Activated T-helper 1 cell treated with anti-CD3 and anti-CD28 coated beads, Interleukin-12 subunit alpha, Interleukin-12 subunit beta, Interleukin-2, Interleukin-4 antibody, amounts not matched to agents 30 ng/mL and 10 ng/mL and 1 ng/mL, durations not matched to agents 14 hours and 24 hours and 36 hours (primary cell): ENCODE measurements around the gene KLHL41. TPM values are rescaled to one million over a fixed set of nuclear protein-coding genes. Genes with fewer than 3 reads are reported as not detected.
A peak's percentile ranks its signal among the peaks of the same experiment; 100 is the strongest.
"Not testable (repeated sequence)": the region's sequence is repeated elsewhere in the genome, so short reads cannot be mapped to it uniquely, and the experiment has no call there.

Experiments
- DNase-seq: peaks from one replicate; pipeline ENCODE4 v3.0.0; 2021; ENCODE audit warnings: low spot score
- H3K27ac Mint-ChIP-seq: one replicate; pipeline ENCODE4 v1.8.0; 2021; ENCODE audit warnings: mild to moderate bottlenecking, mixed read lengths
- H3K27me3 Mint-ChIP-seq: one replicate; pipeline ENCODE4 v1.8.0; 2022; ENCODE audit warnings: mild to moderate bottlenecking, moderate library complexity, mixed read lengths; ENCODE audit not compliant: insufficient read depth
- H3K36me3 Mint-ChIP-seq: one replicate; pipeline ENCODE4 v1.8.0; 2021; ENCODE audit warnings: low read depth, mixed read lengths
- H3K4me1 Mint-ChIP-seq: one replicate; pipeline ENCODE4 v1.8.0; 2021; ENCODE audit warnings: low read depth, mixed read lengths
- H3K4me3 Mint-ChIP-seq: one replicate; pipeline ENCODE4 v1.8.0; 2021; ENCODE audit warnings: mild to moderate bottlenecking, moderate library complexity, mixed read lengths
- H3K9me3 Mint-ChIP-seq: one replicate; pipeline ENCODE4 v1.8.0; 2021; ENCODE audit warnings: mixed read lengths
- intact Hi-C: fragments of 100-400 bp; cut with micrococcal nuclease; formaldehyde crosslinking; loops from one replicate; pipeline ENCODE4 v1.15.1; 2024
- total RNA-seq: library from RNA; stranded (reverse); gene quantifications from 2 replicates; pipeline ENCODE4 v1.2.3, GENCODE V29; 2022

Gene KLHL41
- total RNA-seq, 1 donor from 2014 or later = not detected

GRCh38 chr2:169562519-169562918, 53.0 kb downstream of the KLHL41 start:
- Mint-ChIP-seq H3K27ac (no peak overlapping the region), H3K4me1 (no peaks in the 10 kb centered on the region), H3K4me3 (no peak overlapping the region), H3K27me3 (no peaks in the 10 kb centered on the region), H3K9me3 (no peaks in the 10 kb centered on the region), H3K36me3 (peaks cover 9% of the 10 kb centered on the region)
- DNase-seq = no peak
- intact Hi-C loops = loop anchor here (2.0 kb wide), 2 partner anchors 98 to 588 kb away; no protein-coding TSS in a partner anchor

DNA sequence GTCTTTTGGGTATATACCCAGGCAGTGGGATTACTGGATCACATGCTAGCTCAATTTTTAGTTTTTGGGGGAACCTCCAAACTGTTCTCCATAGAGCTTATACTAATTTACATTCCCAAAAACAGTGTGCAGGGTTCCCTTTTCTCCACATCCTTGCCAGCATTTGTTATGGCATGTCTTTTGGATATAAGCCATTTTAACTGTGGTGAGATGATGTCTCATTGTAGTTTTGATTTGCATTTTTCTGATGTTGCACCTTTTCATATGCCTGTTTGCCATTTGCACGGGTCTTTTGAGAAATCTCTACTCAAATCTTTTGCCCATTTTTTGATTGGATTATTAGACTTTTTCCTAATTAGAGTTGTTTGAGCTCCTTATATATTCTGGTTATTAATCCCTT, 56.2 kb downstream of the KLHL41 start:
- H3K27ac Mint-ChIP-seq = no peak overlapping the region
- intact Hi-C loops = no loop called here
- peaks cover 16% of the 10 kb centered on the region for H3K36me3 Mint-ChIP-seq

GRCh38 chr2:169569948-169570347, 60.4 kb downstream of the KLHL41 start:
- no peaks in the 10 kb centered on the region for H3K9me3 Mint-ChIP-seq
- H3K4me1 Mint-ChIP-seq = peaks cover 32% of the 10 kb centered on the region
- no peak for DNase-seq
- H3K4me3 Mint-ChIP-seq = no peak overlapping the region
- H3K27ac Mint-ChIP-seq = no peak overlapping the region
- H3K36me3 Mint-ChIP-seq = peaks cover 19% of the 10 kb centered on the region
- no peaks in the 10 kb centered on the region for H3K27me3 Mint-ChIP-seq
- intact Hi-C loops = loop anchor here (5.0 to 10.0 kb wide), 3 partner anchors 93 to 1365 kb away; partner anchors contain the start of genes BBS5 and STK39

More for the DNA sequence above, 56.2 kb downstream of the KLHL41 start:
- peaks cover 14% of the 10 kb centered on the region for H3K4me1 Mint-ChIP-seq
- H3K9me3 Mint-ChIP-seq = no peaks in the 10 kb centered on the region
- H3K4me3 Mint-ChIP-seq = no peak overlapping the region
- no peaks in the 10 kb centered on the region for H3K27me3 Mint-ChIP-seq
- no peak for DNase-seq

DNA sequence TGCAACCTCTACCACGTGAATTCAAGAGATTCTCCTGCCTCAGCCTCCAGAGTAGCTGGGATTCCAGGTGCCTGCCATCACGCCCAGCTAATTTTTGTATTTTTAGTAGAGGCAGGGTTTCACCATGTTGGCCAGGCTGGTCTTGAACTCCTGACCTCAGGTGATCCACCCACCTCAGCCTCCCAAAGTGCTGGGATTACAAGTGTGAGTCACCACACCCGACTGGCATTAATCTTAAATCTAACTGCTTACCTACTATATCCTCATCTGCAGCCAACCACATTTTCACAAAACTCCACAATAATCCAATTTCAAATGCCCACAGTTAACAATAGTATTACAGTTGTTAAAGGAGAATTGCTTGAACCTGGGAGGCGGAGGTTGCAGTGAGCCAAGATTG, 61.2 kb downstream of the KLHL41 start:
- not testable (repeated sequence) for DNase-seq, H3K27ac Mint-ChIP-seq, H3K9me3 Mint-ChIP-seq, H3K4me3 Mint-ChIP-seq, H3K27me3 Mint-ChIP-seq
- peaks cover 19% of the 10 kb centered on the region for H3K36me3 Mint-ChIP-seq
- intact Hi-C loops = loop anchor here (5.0 to 10.0 kb wide), 3 partner anchors 93 to 1364 kb away; partner anchors contain the start of genes BBS5 and STK39
- peaks cover 32% of the 10 kb centered on the region for H3K4me1 Mint-ChIP-seq

DNA sequence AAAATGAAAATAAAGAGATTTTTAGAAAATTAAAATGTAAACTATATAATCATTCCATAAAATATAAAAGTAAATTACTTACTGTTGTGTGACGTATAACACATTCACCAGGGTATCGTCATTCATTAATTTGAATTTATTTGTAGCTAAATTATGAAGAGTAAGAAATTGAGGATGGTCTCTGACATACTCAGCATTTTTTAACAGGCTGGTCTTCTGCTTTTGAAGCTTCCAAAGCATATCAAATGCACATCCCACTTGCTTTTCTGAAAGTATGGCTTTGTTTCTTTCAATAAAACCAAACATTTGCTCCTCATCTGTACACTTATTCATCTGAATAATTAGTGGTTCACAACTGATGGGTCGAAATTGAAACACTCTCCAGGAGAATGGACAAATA, 62.1 kb downstream of the KLHL41 start:
- Mint-ChIP-seq H3K9me3 (no peaks in the 10 kb centered on the region), H3K27me3 (no peaks in the 10 kb centered on the region), H3K36me3 (peaks cover 19% of the 10 kb centered on the region), H3K4me1 (peaks cover 32% of the 10 kb centered on the region), H3K4me3 (peak overlapping the region; percentile 30), H3K27ac (no peak overlapping the region)
- no peak for DNase-seq
- intact Hi-C loops = loop anchor here (5.0 to 10.0 kb wide), 3 partner anchors 94 to 1363 kb away; partner anchors contain the start of genes BBS5 and STK39

GRCh38 chr2:169572189-169572588, 62.7 kb downstream of the KLHL41 start:
- Mint-ChIP-seq H3K36me3 (peaks cover 19% of the 10 kb centered on the region), H3K4me1 (peaks cover 32% of the 10 kb centered on the region), H3K27ac (no peak overlapping the region), H3K27me3 (no peaks in the 10 kb centered on the region), H3K4me3 (no peak overlapping the region), H3K9me3 (no peaks in the 10 kb centered on the region)
- DNase-seq = no peak
- intact Hi-C loops = loop anchor here (5.0 to 10.0 kb wide), 3 partner anchors 95 to 1363 kb away; partner anchors contain the start of genes BBS5 and STK39

- no peaks in the 10 kb centered on the region for H3K9me3 Mint-ChIP-seq
- no peak for DNase-seq
- H3K36me3 Mint-ChIP-seq = peaks cover 17% of the 10 kb centered on the region
- no peak overlapping the region for H3K27ac Mint-ChIP-seq
- H3K27me3 Mint-ChIP-seq = no peaks in the 10 kb centered on the region
- intact Hi-C loops = loop anchor here (1.0 to 10.0 kb wide), 7 partner anchors 9 to 1362 kb away; partner anchors contain the start of genes BBS5, CFAP210, PHOSPHO2 and PPIG
- peaks cover 32% of the 10 kb centered on the region for H3K4me1 Mint-ChIP-seq
- H3K4me3 Mint-ChIP-seq = peak overlapping the region; percentile 99
Measured at GRCh38 chr2:169572821-169573159, 63.3 kb downstream of the KLHL41 start.

DNA sequence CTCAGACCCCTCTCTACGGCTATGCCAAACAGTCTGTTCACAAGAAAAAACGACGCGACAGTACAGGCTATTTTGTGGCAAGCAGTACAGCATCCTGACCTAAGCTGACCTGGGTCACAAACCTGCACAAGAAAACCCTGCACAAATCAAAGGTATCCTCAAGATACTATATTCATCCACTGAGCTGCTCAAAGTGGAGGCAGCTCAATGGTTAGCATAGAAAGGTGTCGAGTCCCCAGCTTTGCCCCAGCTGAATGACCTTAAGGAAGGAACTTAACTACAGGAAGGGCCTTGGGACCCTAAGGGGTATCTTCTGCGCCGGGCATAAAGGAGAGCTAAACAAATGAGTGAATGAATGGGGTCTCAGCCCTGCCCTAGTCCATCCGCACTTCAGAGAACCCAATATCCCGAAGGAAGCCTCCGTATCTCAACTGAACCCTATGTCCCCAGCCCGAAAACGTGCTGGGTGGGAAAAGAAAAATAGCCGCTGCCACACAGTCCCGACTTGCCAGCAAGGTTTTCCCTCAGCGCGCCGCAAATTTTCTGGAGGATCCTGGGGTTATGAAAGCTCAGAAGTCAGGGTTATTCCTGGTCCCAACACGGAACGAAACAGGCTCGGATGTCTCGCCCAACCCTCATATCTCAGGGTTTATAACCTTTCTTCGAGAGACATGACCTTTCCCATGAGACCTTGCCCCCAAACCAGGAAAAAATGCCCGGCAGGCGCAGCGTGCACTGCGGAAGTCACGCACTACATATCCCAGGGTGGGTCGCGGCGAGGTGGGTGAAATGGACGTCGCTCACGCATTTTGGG, 63.9 kb downstream of the KLHL41 start, which contains the start of gene FASTKD1:
FASTKD1 (minus strand) TSS at position 706 of the 814 bp plus-strand sequence. CDS start 1,836 bp downstream, outside the sequence.
- intact Hi-C loops = loop anchor here (1.0 to 10.0 kb wide), 7 partner anchors 10 to 1361 kb away; partner anchors contain the start of genes BBS5, CFAP210, PHOSPHO2 and PPIG
- Mint-ChIP-seq H3K4me3 (peak within 1 kb of the TSS; percentile 99), H3K4me1 (peaks cover 32% of the 10 kb centered on the region), H3K9me3 (no peaks in the 10 kb centered on the region), H3K27ac (peak within 1 kb of the TSS; percentile 90), H3K27me3 (no peaks in the 10 kb centered on the region), H3K36me3 (peaks cover 14% of the 10 kb centered on the region)
- peak; percentile 82 for DNase-seq

DNA sequence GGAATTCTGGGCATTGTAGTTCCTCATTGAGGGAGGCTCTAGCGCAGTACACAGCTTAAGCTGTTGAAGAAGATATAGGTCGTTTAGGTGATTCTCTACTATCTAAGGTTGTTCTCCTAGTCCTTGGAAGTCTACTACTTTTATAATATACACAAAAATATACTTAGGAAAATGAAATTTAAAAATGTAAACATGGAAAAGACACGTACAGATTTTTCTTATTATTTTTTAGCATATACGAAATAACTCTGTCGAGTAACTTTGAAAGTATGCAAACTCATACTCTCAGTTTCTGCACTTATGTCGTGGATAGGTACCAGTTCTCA, 64.4 kb downstream of the KLHL41 start:
- no peak for DNase-seq
- Mint-ChIP-seq H3K9me3 (no peaks in the 10 kb centered on the region), H3K36me3 (peaks cover 14% of the 10 kb centered on the region), H3K4me3 (peak overlapping the region; percentile 99), H3K27ac (peak overlapping the region; percentile 90), H3K4me1 (peaks cover 32% of the 10 kb centered on the region), H3K27me3 (peaks cover 4% of the 10 kb centered on the region)
- intact Hi-C loops = loop anchor here (1.0 to 10.0 kb wide), 7 partner anchors 10 to 1361 kb away; partner anchors contain the start of genes BBS5, CFAP210, PHOSPHO2 and PPIG

GRCh38 chr2:169574539-169574938, 65.0 kb downstream of the KLHL41 start:
- DNase-seq, H3K4me3 Mint-ChIP-seq, H3K27me3 Mint-ChIP-seq, H3K9me3 Mint-ChIP-seq, H3K27ac Mint-ChIP-seq: not testable (repeated sequence)
- intact Hi-C loops = loop anchor here (5.0 to 10.0 kb wide), 3 partner anchors 97 to 1360 kb away; partner anchors contain the start of genes BBS5 and STK39
- Mint-ChIP-seq H3K36me3 (peaks cover 14% of the 10 kb centered on the region), H3K4me1 (peaks cover 27% of the 10 kb centered on the region)

DNA sequence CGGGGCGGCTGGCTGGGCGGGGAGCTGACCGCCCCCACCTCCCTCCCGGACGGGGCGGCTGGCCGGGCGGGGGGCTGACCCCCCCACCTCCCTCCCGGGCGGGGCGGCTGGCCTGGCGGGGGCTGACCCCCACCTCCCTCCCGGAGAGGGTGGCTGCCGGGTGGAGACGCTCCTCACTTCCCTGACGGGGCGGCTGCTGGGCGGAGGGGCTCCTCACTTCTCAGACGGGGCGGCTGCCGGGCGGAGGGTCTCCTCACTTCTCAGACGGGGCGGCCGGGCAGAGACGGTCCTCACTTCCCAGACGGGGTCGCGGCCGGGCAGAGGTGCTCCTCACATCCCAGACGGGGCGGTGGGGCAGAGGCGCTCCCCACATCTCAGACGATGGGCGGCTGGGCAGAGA, 65.8 kb downstream of the KLHL41 start:
- intact Hi-C loops = loop anchor here (10.0 kb wide), 1 partner anchor 1360 kb away; no protein-coding TSS in a partner anchor
- H3K9me3 Mint-ChIP-seq, H3K27ac Mint-ChIP-seq, H3K36me3 Mint-ChIP-seq, H3K4me3 Mint-ChIP-seq, DNase-seq, H3K27me3 Mint-ChIP-seq: not testable (repeated sequence)
- peaks cover 21% of the 10 kb centered on the region for H3K4me1 Mint-ChIP-seq
